ENCODE measurements around the gene RAP1A. TPM values are rescaled to one million over a fixed set of nuclear protein-coding genes. Genes with fewer than 3 reads are reported as not detected.
A peak's percentile ranks its signal among the peaks of the same experiment; 100 is the strongest.

Gene RAP1A
- total and polyA plus RNA-seq, 2 experiments from 2014 or later = 37.6 to 40.0 TPM

GRCh38 chr1:111702504-111703050 lies 83.0 kb downstream of the RAP1A start:
- H3K27me3 ChIP-seq (replicated peaks; ENCODE audit: insufficient read depth) = no peaks in the 10 kb centered on the region
- peaks cover 2% of the 10 kb centered on the region; the same call in 1 of the 2 replicates for H3K79me2 ChIP-seq (ENCODE audit: insufficient read depth)
- no peak overlapping the region for H3K4me2 ChIP-seq (ENCODE audit: unreplicated experiment)
- no peaks in the 10 kb centered on the region for H3F3A ChIP-seq (ENCODE audit: insufficient read depth)
- no peak for DNase-seq
- H3K27ac ChIP-seq = no peak overlapping the region
- peaks cover 10% of the 10 kb centered on the region for H3K4me1 ChIP-seq (ENCODE audit: insufficient read depth)
- H4K20me1 ChIP-seq (ENCODE audit: insufficient read depth) = no peaks in the 10 kb centered on the region
- H2AFZ ChIP-seq = no peak overlapping the region
- no peaks in the 10 kb centered on the region for H3K9me2 ChIP-seq (ENCODE audit: insufficient read depth)
- no peaks in the 10 kb centered on the region for H3K9me3 ChIP-seq (ENCODE audit: low read depth)
- 94 to 100% methylated on average over 5 of the region's 5 CpGs for WGBS, 2 experiments (ENCODE audit: low coverage in 1 of 2, low lambda C conversion rate in 2 of 2, missing lambda C conversion rate in 2 of 2)
- TF ChIP-seq EZH2 (IDR thresholded peaks at IDR 0.05; ENCODE audit: insufficient read depth, poor library complexity, severe bottlenecking) = no peak
- no peak for TF ChIP-seq EZH2phosphoT487 (IDR thresholded peaks at IDR 0.05; ENCODE audit: insufficient read depth, low read depth)
- no peak overlapping the region for H3K9ac ChIP-seq
- no peak overlapping the region for H3K4me3 ChIP-seq
- peaks cover 62% of the 10 kb centered on the region for H3K36me3 ChIP-seq (ENCODE audit: low read depth)
- in situ Hi-C loops (cut with MboI) = no loop called here

DNA sequence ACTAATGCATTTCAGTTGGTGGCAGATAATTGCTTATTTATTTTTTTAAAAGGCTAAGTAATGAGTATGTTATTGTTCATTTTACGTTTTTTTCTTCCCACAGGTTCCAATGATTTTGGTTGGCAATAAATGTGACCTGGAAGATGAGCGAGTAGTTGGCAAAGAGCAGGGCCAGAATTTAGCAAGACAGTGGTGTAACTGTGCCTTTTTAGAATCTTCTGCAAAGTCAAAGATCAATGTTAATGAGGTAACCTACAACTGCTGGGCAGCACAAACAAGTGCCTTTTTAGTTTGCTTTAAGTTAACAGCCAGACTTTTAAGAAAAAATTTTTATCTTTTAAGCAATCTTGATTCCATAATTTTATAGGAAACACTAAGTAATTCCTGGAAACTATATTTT lies 84.7 kb downstream of the RAP1A start:
- no peak overlapping the region for H2AFZ ChIP-seq
- H3K9me3 ChIP-seq (ENCODE audit: low read depth) = no peaks in the 10 kb centered on the region
- no peaks in the 10 kb centered on the region for H3F3A ChIP-seq (ENCODE audit: insufficient read depth)
- no peaks in the 10 kb centered on the region for H3K9me2 ChIP-seq (ENCODE audit: insufficient read depth)
- H4K20me1 ChIP-seq (ENCODE audit: insufficient read depth) = no peaks in the 10 kb centered on the region
- DNase-seq = no peak
- H3K9ac ChIP-seq = no peak overlapping the region
- H3K27me3 ChIP-seq (replicated peaks; ENCODE audit: insufficient read depth) = no peaks in the 10 kb centered on the region
- 74 to 75% methylated on average over 2 of the region's 2 CpGs for WGBS, 2 experiments (ENCODE audit: low coverage in 1 of 2, low lambda C conversion rate in 2 of 2, missing lambda C conversion rate in 2 of 2)
- no peak overlapping the region for H3K27ac ChIP-seq
- H3K4me2 ChIP-seq (ENCODE audit: unreplicated experiment) = no peak overlapping the region
- TF ChIP-seq EZH2phosphoT487 (IDR thresholded peaks at IDR 0.05; ENCODE audit: insufficient read depth, low read depth) (no peak), EZH2 (IDR thresholded peaks at IDR 0.05; ENCODE audit: insufficient read depth, poor library complexity, severe bottlenecking) (no peak)
- H3K79me2 ChIP-seq (ENCODE audit: insufficient read depth) = peaks cover 15% of the 10 kb centered on the region; the same call in 1 of the 2 replicates
- H3K36me3 ChIP-seq (ENCODE audit: low read depth) = peaks cover 58% of the 10 kb centered on the region
- in situ Hi-C loops (cut with MboI) = no loop called here
- no peak overlapping the region for H3K4me3 ChIP-seq
- peaks cover 12% of the 10 kb centered on the region for H3K4me1 ChIP-seq (ENCODE audit: insufficient read depth)

- no peak overlapping the region for H3K4me2 ChIP-seq (ENCODE audit: unreplicated experiment)
- no peak overlapping the region for H3K9ac ChIP-seq
- DNase-seq = no peak
- H4K20me1 ChIP-seq (ENCODE audit: insufficient read depth) = no peaks in the 10 kb centered on the region
- in situ Hi-C loops (cut with MboI) = no loop called here
- no peak overlapping the region for H3K27ac ChIP-seq
- TF ChIP-seq EZH2phosphoT487 (IDR thresholded peaks at IDR 0.05; ENCODE audit: insufficient read depth, low read depth) = no peak
- TF ChIP-seq EZH2 (IDR thresholded peaks at IDR 0.05; ENCODE audit: insufficient read depth, poor library complexity, severe bottlenecking) = no peak
- peaks cover 61% of the 10 kb centered on the region for H3K36me3 ChIP-seq (ENCODE audit: low read depth)
- H3K27me3 ChIP-seq (replicated peaks; ENCODE audit: insufficient read depth) = no peaks in the 10 kb centered on the region
- no peaks in the 10 kb centered on the region for H3F3A ChIP-seq (ENCODE audit: insufficient read depth)
- no peak overlapping the region for H2AFZ ChIP-seq
- H3K79me2 ChIP-seq (ENCODE audit: insufficient read depth) = peaks cover 15% of the 10 kb centered on the region; the same call in 1 of the 2 replicates
- no peaks in the 10 kb centered on the region for H3K9me3 ChIP-seq (ENCODE audit: low read depth)
- no peak overlapping the region for H3K4me3 ChIP-seq
- peaks cover 12% of the 10 kb centered on the region for H3K4me1 ChIP-seq (ENCODE audit: insufficient read depth)
- H3K9me2 ChIP-seq (ENCODE audit: insufficient read depth) = no peaks in the 10 kb centered on the region
Observed at GRCh38 chr1:111704776-111705175, 85.2 kb downstream of the RAP1A start.

DNA sequence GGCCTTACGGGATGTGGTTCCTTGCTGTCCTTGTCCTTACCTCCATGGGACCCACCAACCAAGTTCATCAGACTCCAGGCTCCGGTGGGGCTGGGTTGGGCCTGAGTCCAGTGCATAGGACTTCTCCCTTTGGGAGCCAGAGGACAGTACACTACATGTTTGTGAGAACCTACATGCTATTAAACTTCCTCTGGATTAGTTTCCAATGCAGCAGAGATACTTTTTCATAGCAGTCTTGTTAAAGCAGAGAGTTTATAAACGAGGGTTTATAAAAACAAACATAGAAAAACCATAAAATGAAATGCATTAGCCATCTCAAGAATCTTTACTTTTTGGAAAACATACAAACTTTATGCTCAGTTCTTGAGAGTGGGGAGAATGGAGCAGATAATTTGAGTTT lies 86.3 kb downstream of the RAP1A start:
- peaks cover 51% of the 10 kb centered on the region for H3K36me3 ChIP-seq (ENCODE audit: low read depth)
- in situ Hi-C loops (cut with MboI) = no loop called here
- H4K20me1 ChIP-seq (ENCODE audit: insufficient read depth) = no peaks in the 10 kb centered on the region
- DNase-seq = no peak
- no peaks in the 10 kb centered on the region for H3F3A ChIP-seq (ENCODE audit: insufficient read depth)
- H2AFZ ChIP-seq = no peak overlapping the region
- no peaks in the 10 kb centered on the region for H3K9me3 ChIP-seq (ENCODE audit: low read depth)
- peaks cover 15% of the 10 kb centered on the region; the same call in 1 of the 2 replicates for H3K79me2 ChIP-seq (ENCODE audit: insufficient read depth)
- H3K9ac ChIP-seq = no peak overlapping the region
- H3K4me1 ChIP-seq (ENCODE audit: insufficient read depth) = peaks cover 12% of the 10 kb centered on the region
- H3K9me2 ChIP-seq (ENCODE audit: insufficient read depth) = no peaks in the 10 kb centered on the region
- no peak overlapping the region for H3K4me2 ChIP-seq (ENCODE audit: unreplicated experiment)
- H3K27ac ChIP-seq = no peak overlapping the region
- 93 to 97% methylated on average over 3 of the region's 3 CpGs for WGBS, 2 experiments (ENCODE audit: low coverage in 1 of 2, low lambda C conversion rate in 2 of 2, missing lambda C conversion rate in 2 of 2)
- TF ChIP-seq EZH2phosphoT487 (IDR thresholded peaks at IDR 0.05; ENCODE audit: insufficient read depth, low read depth) = no peak
- no peak for TF ChIP-seq EZH2 (IDR thresholded peaks at IDR 0.05; ENCODE audit: insufficient read depth, poor library complexity, severe bottlenecking)
- H3K27me3 ChIP-seq (replicated peaks; ENCODE audit: insufficient read depth) = no peaks in the 10 kb centered on the region
- no peak overlapping the region for H3K4me3 ChIP-seq

DNA sequence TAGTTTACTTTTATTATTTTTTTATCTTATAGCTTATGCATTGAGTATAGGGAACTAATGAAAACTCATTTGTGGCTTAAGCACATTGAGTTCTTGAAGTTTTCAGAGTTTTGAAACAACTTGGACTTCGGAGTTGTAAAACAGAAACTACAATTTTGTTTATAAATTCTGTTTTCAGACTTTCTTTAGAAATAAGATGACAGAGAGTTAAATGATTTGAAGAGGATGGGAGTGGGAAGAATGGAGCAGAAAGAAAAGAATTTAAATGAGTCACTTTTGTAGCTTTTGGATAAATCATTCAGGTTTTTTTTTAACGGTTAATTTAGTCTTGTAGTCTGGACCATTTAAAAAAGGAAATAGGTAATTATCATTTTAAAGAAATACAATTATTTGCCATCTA lies 87.3 kb downstream of the RAP1A start:
- Histone ChIP-seq H3K27ac (no peak overlapping the region), H3K9me3 (ENCODE audit: low read depth) (no peaks in the 10 kb centered on the region), H3K79me2 (ENCODE audit: insufficient read depth) (peaks cover 15% of the 10 kb centered on the region; the same call in 1 of the 2 replicates), H3K4me1 (ENCODE audit: insufficient read depth) (peaks cover 12% of the 10 kb centered on the region), H2AFZ (no peak overlapping the region), H3K4me3 (no peak overlapping the region), H3K9me2 (ENCODE audit: insufficient read depth) (no peaks in the 10 kb centered on the region), H3K4me2 (ENCODE audit: unreplicated experiment) (peak overlapping the region; percentile 23), H4K20me1 (ENCODE audit: insufficient read depth) (no peaks in the 10 kb centered on the region), H3F3A (ENCODE audit: insufficient read depth) (0 out of 2 replicates have a peak, but pooled peaks cover 6% of the 10 kb centered on the region), H3K9ac (no peak overlapping the region), H3K27me3 (replicated peaks; ENCODE audit: insufficient read depth) (no peaks in the 10 kb centered on the region), H3K36me3 (ENCODE audit: low read depth) (peaks cover 50% of the 10 kb centered on the region)
- TF ChIP-seq EZH2 (IDR thresholded peaks at IDR 0.05; ENCODE audit: insufficient read depth, poor library complexity, severe bottlenecking) (no peak), EZH2phosphoT487 (IDR thresholded peaks at IDR 0.05; ENCODE audit: insufficient read depth, low read depth) (no peak)
- DNase-seq = no peak
- 73 to 76% methylated on average over 2 of the region's 2 CpGs for WGBS, 2 experiments (ENCODE audit: low coverage in 1 of 2, low lambda C conversion rate in 2 of 2, missing lambda C conversion rate in 2 of 2)
- in situ Hi-C loops (cut with MboI) = no loop called here

Measured in GM23248 (cell line).